Keratinocyte (primary cell): ENCODE data around the gene TERB1. TPM values are rescaled to one million over a fixed set of nuclear protein-coding genes. Genes with fewer than 3 reads are reported as not detected.

Experiments used
- DNase-seq: peaks from one replicate; pipeline ENCODE4 v3.0.0-alpha.2; 2011; ENCODE audit warnings: low read depth, missing footprints, low spot score
- FAIRE-seq: peaks from 2 replicates; lab custom pipeline; 2011; peaks lifted over from hg19 to GRCh38; lab: Jason Lieb, UNC
- H2AFZ ChIP-seq: 2 replicates; pipeline ENCODE4 v1.6.0; 2012; ENCODE audit warnings: low read length, control low read depth, inconsistent platforms; ENCODE audit not compliant: control insufficient read depth
- H3K27ac ChIP-seq: 2 replicates; pipeline ENCODE4 v1.5.1; 2011; ENCODE audit warnings: low read length; ENCODE audit not compliant: control insufficient read depth, insufficient read depth
- H3K27me3 ChIP-seq: 3 replicates; pipeline ENCODE4 v1.6.0; 2011; ENCODE audit warnings: low read length; ENCODE audit not compliant: control insufficient read depth, insufficient read depth; ENCODE audit errors: extremely low read depth
- H3K36me3 ChIP-seq, 2 experiments: 2 replicates in 1 of 2; 3 replicates in 1 of 2; pipeline ENCODE4 v1.5.1; 2011; ENCODE audit warnings: low read length in 2 of 2, mild to moderate bottlenecking in 1 of 2; ENCODE audit not compliant: control insufficient read depth in 2 of 2, insufficient read depth in 2 of 2; ENCODE audit errors: extremely low read depth in 1 of 2
- H3K4me1 ChIP-seq: 3 replicates; pipeline ENCODE4 v1.5.1; 2011; ENCODE audit warnings: low read length; ENCODE audit not compliant: control insufficient read depth, insufficient read depth; ENCODE audit errors: extremely low read depth
- H3K4me2 ChIP-seq: 3 replicates; pipeline ENCODE4 v1.6.0; 2011; ENCODE audit warnings: low read depth, low read length; ENCODE audit not compliant: control insufficient read depth, insufficient read depth; ENCODE audit errors: extremely low read depth
- H3K4me3 ChIP-seq, 3 experiments: fragments of 200-600 bp in 1 of 3; sonication (generic) in 1 of 3; 2 replicates in 2 of 3; 3 replicates in 1 of 3; pipeline ENCODE4 v1.5.1; 2011 to 2016; ENCODE audit warnings: low read length in 3 of 3, mild to moderate bottlenecking in 3 of 3, control low read depth in 2 of 3, inconsistent platforms in 1 of 3, low read depth in 1 of 3, mixed read lengths in 1 of 3, mixed run types in 1 of 3, moderate library complexity in 1 of 3; ENCODE audit not compliant: control insufficient read depth in 2 of 3, insufficient read depth in 2 of 3; ENCODE audit errors: extremely low read depth in 1 of 3
- H3K79me2 ChIP-seq: 2 replicates; pipeline ENCODE4 v1.6.0; 2012; ENCODE audit warnings: low read length; ENCODE audit not compliant: control insufficient read depth, insufficient read depth
- H3K9ac ChIP-seq: 3 replicates; pipeline ENCODE4 v1.6.0; 2011; ENCODE audit warnings: low read length; ENCODE audit not compliant: control insufficient read depth, insufficient read depth; ENCODE audit errors: extremely low read depth
- H3K9me1 ChIP-seq: 3 replicates; pipeline ENCODE4 v1.6.0; 2011; ENCODE audit warnings: low read length; ENCODE audit not compliant: control insufficient read depth, insufficient read depth; ENCODE audit errors: extremely low read depth
- H3K9me3 ChIP-seq: 2 replicates; pipeline ENCODE4 v1.5.1; 2012; ENCODE audit warnings: low read depth, low read length; ENCODE audit not compliant: control insufficient read depth
- H4K20me1 ChIP-seq: 3 replicates; pipeline ENCODE4 v1.6.0; 2011; ENCODE audit warnings: low read length; ENCODE audit not compliant: control insufficient read depth, insufficient read depth; ENCODE audit errors: extremely low read depth
- EZH2 ChIP-seq: IDR thresholded peaks from one replicate; pipeline ENCODE4 v1.6.1; 2012; ENCODE audit warnings: inconsistent platforms, mild to moderate bottlenecking, low read length, moderate library complexity
- dilution Hi-C: fragments of 300-500 bp; cut with MboI; formaldehyde crosslinking; loops from one replicate; pipeline ENCODE4 v1.7.0; 2020; ENCODE audit warnings: low sequenced_read_pairs; ENCODE audit not compliant: extremely low pct_ligation_motif_present
- polyA plus RNA-seq, 5 experiments: library from polyadenylated mRNA; depleted of rRNA in 3 of 5; stranded (reverse) in 3 of 5; stranded (forward) in 1 of 5; unstranded in 1 of 5; fragments of >200 nt; gene quantifications; 1 replicate in 1 of 5; 2 replicates in 3 of 5; 3 replicates in 1 of 5; pipeline versions ENCODE4 v1.2.1 to v1.2.3, GENCODE V29; 2011 to 2012; ENCODE audit warnings: missing spikeins in 2 of 5, low read depth in 1 of 5, low replicate concordance in 1 of 5
- TF ChIP-seq, protein P1 (sequence below), 3 experiments: IDR thresholded peaks in 1 of 3; conservative IDR thresholded peaks in 1 of 3; optimal IDR thresholded peaks in 1 of 3; 2 replicates in 2 of 3; 3 replicates in 1 of 3; pipeline versions ENCODE3 to v1.5.1; 2011; ENCODE audit warnings: low read length in 3 of 3, mild to moderate bottlenecking in 3 of 3, moderate library complexity in 2 of 3, control low read depth in 1 of 3, inconsistent platforms in 1 of 3; ENCODE audit not compliant: insufficient read depth in 2 of 3; ENCODE audit errors: extremely low read depth in 1 of 3

TERB1 gene
- polyA plus RNA-seq, 1 donor (not counting 4 experiments of a cell fraction or from before 2014, with no cell fraction given) = 0.22 TPM

DNA sequence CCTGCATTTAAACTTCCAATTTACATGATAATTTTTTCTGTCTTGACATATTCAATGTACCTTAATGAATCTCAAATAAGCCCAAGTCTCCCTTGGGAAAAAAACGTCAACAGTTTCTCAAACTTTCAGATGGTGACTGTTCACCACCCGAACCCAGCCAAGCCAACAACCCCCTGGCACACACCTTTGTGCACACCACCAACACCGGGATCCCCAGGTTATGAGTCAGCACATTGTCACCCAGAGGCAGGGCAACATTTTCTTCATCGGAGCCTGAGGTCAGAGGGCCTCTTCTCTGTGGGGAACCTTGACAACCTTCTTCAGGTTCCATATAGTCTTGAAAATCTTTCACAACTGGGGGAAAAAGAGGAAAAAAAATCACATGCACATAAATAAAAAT lies 65.5 kb downstream of the TERB1 start:
- dilution Hi-C loops = no loop called here
- H3K9me1 ChIP-seq = peaks cover 3% of the 10 kb centered on the region
- H3K79me2 ChIP-seq = peaks cover 31% of the 10 kb centered on the region
- no peak for DNase-seq
- H3K4me1 ChIP-seq = peaks cover 25% of the 10 kb centered on the region
- no peak overlapping the region for H2AFZ ChIP-seq
- H3K36me3 ChIP-seq = peaks cover 45 to 64% of the 10 kb centered on the region in 2 experiments
- no peak for TF ChIP-seq EZH2
- TF ChIP-seq, protein P1, sequence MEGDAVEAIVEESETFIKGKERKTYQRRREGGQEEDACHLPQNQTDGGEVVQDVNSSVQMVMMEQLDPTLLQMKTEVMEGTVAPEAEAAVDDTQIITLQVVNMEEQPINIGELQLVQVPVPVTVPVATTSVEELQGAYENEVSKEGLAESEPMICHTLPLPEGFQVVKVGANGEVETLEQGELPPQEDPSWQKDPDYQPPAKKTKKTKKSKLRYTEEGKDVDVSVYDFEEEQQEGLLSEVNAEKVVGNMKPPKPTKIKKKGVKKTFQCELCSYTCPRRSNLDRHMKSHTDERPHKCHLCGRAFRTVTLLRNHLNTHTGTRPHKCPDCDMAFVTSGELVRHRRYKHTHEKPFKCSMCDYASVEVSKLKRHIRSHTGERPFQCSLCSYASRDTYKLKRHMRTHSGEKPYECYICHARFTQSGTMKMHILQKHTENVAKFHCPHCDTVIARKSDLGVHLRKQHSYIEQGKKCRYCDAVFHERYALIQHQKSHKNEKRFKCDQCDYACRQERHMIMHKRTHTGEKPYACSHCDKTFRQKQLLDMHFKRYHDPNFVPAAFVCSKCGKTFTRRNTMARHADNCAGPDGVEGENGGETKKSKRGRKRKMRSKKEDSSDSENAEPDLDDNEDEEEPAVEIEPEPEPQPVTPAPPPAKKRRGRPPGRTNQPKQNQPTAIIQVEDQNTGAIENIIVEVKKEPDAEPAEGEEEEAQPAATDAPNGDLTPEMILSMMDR (optimal IDR thresholded peaks at IDR 0.05 in 1 of 3, IDR thresholded peaks at IDR 0.05 in 1 of 3, conservative IDR thresholded peaks at IDR 0.05 in 1 of 3; ENCODE audit: extremely low read depth in 1 of 3, insufficient read depth in 2 of 3, low read length in 3 of 3) = no peak
- FAIRE-seq = no peak
- no peaks in the 10 kb centered on the region for H3K27me3 ChIP-seq
- H3K27ac ChIP-seq = peak overlapping the region; percentile 36
- no peak overlapping the region for H3K9ac ChIP-seq
- peaks cover 8% of the 10 kb centered on the region for H4K20me1 ChIP-seq
- H3K4me3 ChIP-seq = no peak overlapping the region
- no peaks in the 10 kb centered on the region for H3K9me3 ChIP-seq
- H3K4me2 ChIP-seq = peak overlapping the region; percentile 22

DNA sequence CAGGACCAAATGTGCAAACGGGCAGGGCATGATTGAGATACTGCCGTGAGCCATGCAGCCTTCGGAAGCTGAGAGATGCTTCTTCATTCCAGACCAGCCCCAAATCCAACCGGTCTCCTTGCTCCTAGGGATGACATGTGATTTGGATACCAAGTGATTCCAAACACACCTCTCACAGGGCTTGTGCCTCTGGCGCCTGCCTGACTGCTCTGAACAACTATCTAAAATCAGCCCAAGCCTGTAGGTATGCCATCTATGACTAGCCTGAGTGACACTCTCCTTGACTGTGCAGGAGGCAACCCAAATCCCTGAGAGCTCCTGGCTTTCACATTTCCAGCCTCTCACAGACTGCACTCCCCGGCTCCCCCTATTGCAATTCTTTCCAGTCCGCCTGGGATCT lies 70.3 kb downstream of the TERB1 start:
- Histone ChIP-seq H3K9ac (no peak overlapping the region), H3K36me3 (peaks cover 51 to 64% of the 10 kb centered on the region in 2 experiments), H3K79me2 (no peaks in the 10 kb centered on the region), H3K9me1 (no peaks in the 10 kb centered on the region), H3K9me3 (no peaks in the 10 kb centered on the region), H3K27me3 (no peaks in the 10 kb centered on the region), H3K4me1 (peaks cover 6% of the 10 kb centered on the region), H2AFZ (no peak overlapping the region), H4K20me1 (no peaks in the 10 kb centered on the region), H3K4me3 (no peak overlapping the region), H3K27ac (no peak overlapping the region), H3K4me2 (no peak overlapping the region)
- TF ChIP-seq EZH2 = no peak
- TF ChIP-seq, protein P1 (optimal IDR thresholded peaks at IDR 0.05 in 1 of 3, IDR thresholded peaks at IDR 0.05 in 1 of 3, conservative IDR thresholded peaks at IDR 0.05 in 1 of 3; ENCODE audit: extremely low read depth in 1 of 3, insufficient read depth in 2 of 3, low read length in 3 of 3) = no peak
- FAIRE-seq (no peak), DNase-seq (no peak)
- dilution Hi-C loops = no loop called here
